SKM-1 treated with dmso at 0.1 percent for 144 hours (cell line): ENCODE results near the gene FAM9C.
A peak's percentile ranks its signal among the peaks of the same experiment; 100 is the strongest.
"Not testable (repeated sequence)": the region's sequence is repeated elsewhere in the genome, so short reads cannot be mapped to it uniquely, and the experiment has no call there.

Experiments
- DNase-seq: peaks from one replicate; lab custom pipeline; 2025; ENCODE audit not compliant: unreplicated experiment; lab: John Stamatoyannopoulos, UW

The FAM9C gene

GRCh38 chrX:13043938-13044337, 482 bp downstream of the FAM9C start:
- DNase-seq: no peak

- no peak for DNase-seq
These were observed 1.3 kb downstream of the FAM9C start for GRCh38 chrX:13043138-13043537.

GRCh38 chrX:13036896-13037295, 7.5 kb downstream of the FAM9C start:
- DNase-seq: no peak

GRCh38 chrX:13033193-13033592, 11.2 kb downstream of the FAM9C start:
- DNase-seq: no peak

- DNase-seq: no peak
These were observed 14.3 kb downstream of the FAM9C start for GRCh38 chrX:13029887-13030771.

GRCh38 chrX:13029637-13029886, 14.9 kb downstream of the FAM9C start:
- no peak for DNase-seq

- DNase-seq: no peak
These were observed 15.4 kb downstream of the FAM9C start for GRCh38 chrX:13028871-13029636.

GRCh38 chrX:13026877-13027652, 17.4 kb downstream of the FAM9C start:
- DNase-seq: no peak

GRCh38 chrX:13024986-13025385, 19.4 kb downstream of the FAM9C start:
- no peak for DNase-seq

GRCh38 chrX:13023979-13024378, 20.4 kb downstream of the FAM9C start:
- no peak for DNase-seq

GRCh38 chrX:13023567-13023966, 20.9 kb downstream of the FAM9C start:
- DNase-seq: no peak

- DNase-seq: no peak
These were observed 21.5 kb downstream of the FAM9C start for GRCh38 chrX:13022926-13023325.

GRCh38 chrX:13016731-13017130, 27.7 kb downstream of the FAM9C start:
- DNase-seq: not testable (repeated sequence)

GRCh38 chrX:13015536-13016236, 28.7 kb downstream of the FAM9C start:
- DNase-seq: no peak

- DNase-seq: no peak
These were observed 30.0 kb downstream of the FAM9C start for GRCh38 chrX:13014111-13015096.

GRCh38 chrX:13013363-13014110, 30.9 kb downstream of the FAM9C start:
- peak; percentile 81 for DNase-seq

- no peak for DNase-seq
These were observed 33.9 kb downstream of the FAM9C start for GRCh38 chrX:13010546-13010945.

GRCh38 chrX:13009844-13010243, 34.6 kb downstream of the FAM9C start:
- DNase-seq: no peak

- DNase-seq: no peak
These were observed 35.1 kb downstream of the FAM9C start for GRCh38 chrX:13009273-13009672.
